ENCODE measurements around the gene SRGN.

GRCh38 chr10:69100136-69100872, 12.4 kb downstream of the SRGN start:
- TF ChIP-seq, protein P1, sequence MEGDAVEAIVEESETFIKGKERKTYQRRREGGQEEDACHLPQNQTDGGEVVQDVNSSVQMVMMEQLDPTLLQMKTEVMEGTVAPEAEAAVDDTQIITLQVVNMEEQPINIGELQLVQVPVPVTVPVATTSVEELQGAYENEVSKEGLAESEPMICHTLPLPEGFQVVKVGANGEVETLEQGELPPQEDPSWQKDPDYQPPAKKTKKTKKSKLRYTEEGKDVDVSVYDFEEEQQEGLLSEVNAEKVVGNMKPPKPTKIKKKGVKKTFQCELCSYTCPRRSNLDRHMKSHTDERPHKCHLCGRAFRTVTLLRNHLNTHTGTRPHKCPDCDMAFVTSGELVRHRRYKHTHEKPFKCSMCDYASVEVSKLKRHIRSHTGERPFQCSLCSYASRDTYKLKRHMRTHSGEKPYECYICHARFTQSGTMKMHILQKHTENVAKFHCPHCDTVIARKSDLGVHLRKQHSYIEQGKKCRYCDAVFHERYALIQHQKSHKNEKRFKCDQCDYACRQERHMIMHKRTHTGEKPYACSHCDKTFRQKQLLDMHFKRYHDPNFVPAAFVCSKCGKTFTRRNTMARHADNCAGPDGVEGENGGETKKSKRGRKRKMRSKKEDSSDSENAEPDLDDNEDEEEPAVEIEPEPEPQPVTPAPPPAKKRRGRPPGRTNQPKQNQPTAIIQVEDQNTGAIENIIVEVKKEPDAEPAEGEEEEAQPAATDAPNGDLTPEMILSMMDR (conservative IDR thresholded peaks at IDR 0.05; ENCODE audit: low read depth, low read length): no peak
- TF ChIP-seq EZH2 (IDR thresholded peaks at IDR 0.05; ENCODE audit: borderline replicate concordance, low read depth, low read length, poor library complexity, severe bottlenecking): no peak

Measured in A673 (cell line).